Kidney glomerular epithelial cell (primary cell): Measurements from ENCODE around the gene UBE2E2.

Experiments
- DNase-seq: peaks from one replicate; lab custom pipeline; 2025; lab: John Stamatoyannopoulos, UW

Gene UBE2E2

GRCh38 chr3:23276913-23277658 lies 74.0 kb downstream of the UBE2E2 start:
- DNase-seq, result no peak

DNA sequence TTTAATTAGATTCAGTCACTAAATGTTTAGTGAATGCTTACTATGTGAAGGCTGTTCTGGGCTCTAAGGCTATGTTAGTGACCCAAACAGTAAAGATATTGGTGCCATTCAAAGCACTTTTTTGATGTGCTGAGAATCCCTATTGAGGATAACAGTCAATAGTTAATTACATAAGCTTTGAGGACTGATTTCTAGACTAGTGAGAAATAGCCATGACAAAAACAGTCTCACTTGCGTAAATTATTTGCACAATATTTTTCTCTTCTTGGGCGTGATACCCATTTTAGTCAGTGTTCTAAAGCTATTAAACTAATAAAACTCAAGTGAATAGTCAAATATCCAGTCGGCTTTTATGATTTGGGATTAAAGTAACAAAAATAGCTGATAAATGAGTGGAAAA lies 74.6 kb downstream of the UBE2E2 start:
- no peak for DNase-seq

- DNase-seq, result no peak
Observed at GRCh38 chr3:23283625-23284024, 80.5 kb downstream of the UBE2E2 start.

DNA sequence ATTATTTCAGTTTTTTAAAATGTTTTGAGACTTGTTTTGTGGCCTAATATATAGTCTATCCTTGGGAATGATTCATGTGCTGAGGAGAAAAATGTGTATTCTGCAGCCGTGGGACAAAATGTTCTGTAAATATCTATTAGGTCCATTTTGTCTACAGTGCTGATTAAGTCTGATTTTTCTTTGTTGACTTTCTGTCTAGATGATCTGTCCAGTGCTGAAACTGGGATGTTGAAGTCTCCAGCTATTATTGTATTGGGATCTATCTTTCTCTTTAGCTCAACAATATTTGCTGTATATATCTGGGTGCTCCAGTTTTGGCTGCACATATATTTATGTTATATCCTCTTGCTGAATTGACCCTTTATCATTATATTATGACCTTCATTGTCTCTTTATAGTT lies 85.2 kb downstream of the UBE2E2 start:
- DNase-seq, result no peak

- DNase-seq, result no peak
Observed at GRCh38 chr3:23288715-23289114, 85.6 kb downstream of the UBE2E2 start.

GRCh38 chr3:23292432-23292831 lies 89.3 kb downstream of the UBE2E2 start:
- DNase-seq, result no peak

- no peak for DNase-seq
Observed at GRCh38 chr3:23294770-23295387, 91.8 kb downstream of the UBE2E2 start.

DNA sequence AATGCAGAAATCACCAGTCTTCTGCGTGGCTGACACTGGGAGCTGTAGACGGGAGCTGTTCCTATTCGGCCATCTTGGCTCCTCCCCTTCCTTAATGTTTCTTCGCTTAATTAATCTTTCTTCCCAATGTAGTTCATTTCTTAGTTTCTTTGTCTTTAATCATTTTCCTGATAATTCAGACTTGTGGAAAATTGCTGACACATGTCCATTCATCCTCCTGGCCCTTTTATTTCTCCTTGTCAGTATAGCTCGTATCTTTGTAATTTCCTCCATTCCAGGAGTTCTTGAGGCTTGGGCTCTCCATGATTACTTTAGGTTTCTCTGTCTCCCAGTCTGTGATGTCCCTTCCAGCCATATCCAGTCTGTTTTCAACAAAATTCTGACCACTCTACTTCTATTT lies 98.7 kb downstream of the UBE2E2 start:
- no peak for DNase-seq

- DNase-seq, result no peak
Observed at GRCh38 chr3:23302271-23302670, 99.1 kb downstream of the UBE2E2 start.

DNA sequence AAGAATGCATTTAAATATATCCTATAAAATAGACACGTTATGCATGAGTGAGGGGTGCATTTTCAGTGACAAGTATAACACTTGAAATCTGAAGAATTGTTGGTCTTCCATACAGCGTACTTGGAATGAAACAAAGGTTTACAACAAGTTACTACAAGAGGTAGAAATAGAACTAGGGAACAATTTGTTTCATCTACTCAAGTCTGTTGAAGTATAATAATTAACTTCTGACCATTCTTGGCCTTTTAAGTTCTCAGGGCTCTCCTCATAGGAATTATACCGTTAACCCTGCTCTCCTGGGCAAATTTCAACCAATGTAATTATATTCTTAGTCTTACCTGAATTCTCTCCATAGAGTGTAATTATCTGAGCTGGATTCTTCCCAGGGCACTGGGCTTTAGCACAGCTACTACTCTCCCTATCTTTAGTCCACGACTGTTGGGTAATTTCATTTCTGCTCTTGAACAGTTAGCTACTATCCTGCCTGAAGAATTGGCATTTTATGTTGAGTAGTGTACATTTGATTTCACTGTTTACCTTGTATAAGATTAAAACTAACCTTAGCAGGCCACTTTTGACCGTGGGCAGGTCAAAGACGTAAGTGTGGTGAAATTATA lies 100.6 kb downstream of the UBE2E2 start:
- peak; percentile 37 for DNase-seq

GRCh38 chr3:23304424-23304823 lies 101.3 kb downstream of the UBE2E2 start:
- DNase-seq, result no peak

DNA sequence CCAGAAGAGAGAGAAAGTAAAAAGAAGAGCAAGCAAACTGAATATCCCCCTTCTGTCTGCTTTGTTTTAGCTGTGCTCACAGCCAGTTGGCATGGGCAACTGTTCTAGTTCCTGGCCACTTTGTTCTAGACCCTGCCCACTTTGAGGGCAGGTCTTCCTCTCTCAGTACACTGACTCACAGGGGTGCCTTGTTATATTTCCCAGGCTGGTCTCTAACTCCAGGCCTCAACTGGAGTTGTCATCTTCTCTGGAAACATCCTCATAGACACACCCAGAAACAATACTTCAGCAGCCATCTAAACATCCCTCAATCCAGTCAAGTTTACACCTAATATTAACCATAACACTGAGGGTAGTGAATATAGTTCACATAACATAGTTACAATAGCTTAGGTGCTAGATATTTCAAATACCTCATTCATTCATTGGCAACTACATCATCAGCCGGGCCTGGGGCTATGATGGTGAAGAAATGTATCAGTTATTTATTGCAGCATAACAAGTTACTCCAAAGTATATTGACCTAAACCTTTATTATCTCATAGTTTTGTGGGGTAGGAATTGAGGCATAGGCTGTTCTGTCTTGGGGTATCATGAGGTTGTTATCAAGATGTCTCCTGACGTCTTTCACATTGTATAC lies 106.0 kb downstream of the UBE2E2 start:
- no peak for DNase-seq

DNA sequence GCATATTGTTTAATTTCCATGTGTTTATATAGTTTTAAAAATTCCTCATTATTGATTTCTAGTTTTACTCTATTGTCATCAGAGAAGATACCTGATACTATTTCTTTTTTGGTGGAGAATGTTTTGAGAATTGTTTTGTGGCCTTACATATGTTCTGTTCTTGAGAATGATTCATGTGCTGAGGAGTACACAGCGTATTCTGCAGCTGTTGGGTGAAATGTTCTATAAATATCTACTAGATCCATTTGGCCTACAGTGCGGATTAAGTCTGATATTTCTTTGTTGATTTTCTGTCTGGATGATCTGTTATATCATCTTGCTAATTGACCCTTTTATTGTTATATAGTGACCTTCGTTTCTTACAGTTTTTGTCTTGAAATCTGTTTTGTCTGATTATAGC lies 109.7 kb downstream of the UBE2E2 start:
- no peak for DNase-seq

GRCh38 chr3:23314981-23315762 lies 112.0 kb downstream of the UBE2E2 start:
- DNase-seq, result peak; percentile 17

- no peak for DNase-seq
Observed at GRCh38 chr3:23316924-23317323, 113.8 kb downstream of the UBE2E2 start.

- no peak for DNase-seq
Observed at GRCh38 chr3:23319366-23320312, 116.5 kb downstream of the UBE2E2 start.

- DNase-seq, result no peak
Observed at GRCh38 chr3:23320586-23321570, 117.8 kb downstream of the UBE2E2 start.

DNA sequence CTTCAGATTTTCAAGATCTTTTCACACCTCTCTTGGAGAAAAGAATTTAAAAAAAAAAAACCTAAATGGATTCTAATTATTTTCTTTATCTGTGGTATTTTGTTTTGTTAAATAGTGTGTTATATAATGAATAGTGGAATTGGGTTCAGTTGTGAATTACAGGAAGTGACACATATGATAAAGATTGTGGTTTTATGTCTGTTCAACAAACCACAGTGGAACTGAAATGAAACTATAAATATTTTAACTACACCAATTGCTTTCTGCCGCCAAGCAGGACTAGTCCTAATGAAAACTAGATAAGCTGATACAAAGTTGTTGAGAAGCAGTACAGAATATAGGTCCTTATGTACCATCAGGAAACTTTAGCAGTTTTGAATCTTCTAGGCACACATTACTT lies 121.6 kb downstream of the UBE2E2 start:
- DNase-seq, result peak; percentile 17

DNA sequence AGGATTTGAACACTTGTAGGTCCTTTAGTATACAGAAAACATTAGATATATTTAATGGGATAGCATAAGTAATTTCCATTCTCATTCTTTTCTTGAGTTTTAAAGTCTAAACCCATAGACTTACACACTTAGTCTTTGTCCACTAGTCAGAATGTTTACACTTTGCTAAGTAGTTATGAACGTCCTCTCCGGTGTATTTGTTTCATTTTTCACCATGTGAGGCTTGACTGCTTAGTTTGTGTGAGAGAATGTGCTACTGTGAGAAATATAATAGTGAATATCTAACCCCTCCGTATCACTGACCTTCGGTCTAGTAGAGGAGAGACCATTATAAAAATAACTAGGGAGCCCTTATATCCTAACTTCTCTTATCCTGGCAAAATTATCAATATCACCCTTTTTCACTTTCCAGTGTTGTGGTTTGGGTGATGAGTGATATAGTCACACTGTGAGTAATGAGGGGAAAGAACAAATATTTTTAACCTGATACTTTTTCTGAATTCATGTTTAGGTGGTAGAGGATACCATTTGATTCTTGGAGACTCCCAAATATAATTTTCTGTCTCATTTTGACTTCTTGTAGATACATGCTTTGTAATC lies 122.4 kb downstream of the UBE2E2 start:
- DNase-seq, result no peak
